Calu3 (cell line): Measurements from ENCODE around the gene MICA. TPM values are rescaled to one million over a fixed set of nuclear protein-coding genes. Genes with fewer than 3 reads are reported as not detected.

Experiments
- BruUV-seq: library from RNA; stranded (reverse); fragments of 400-500 nt; replicated peaks from 2 replicates; lab custom pipeline; 2021; lab: Mats Ljungman, UMichigan
- CTCF ChIA-PET: fragments of 300-600 bp; sonication (Branson Sonifier 250); formaldehyde crosslinking; loops from one replicate; lab custom pipeline; 2022; ENCODE audit warnings: antibody characterized with exemption; lab: Charles Lee
- DNase-seq: peaks from one replicate; pipeline ENCODE4 v3.0.0; 2022
- H3K27ac Mint-ChIP-seq: one replicate; pipeline ENCODE4 v1.8.0; 2022; ENCODE audit warnings: mixed read lengths; ENCODE audit not compliant: unreplicated experiment
- H3K27me3 Mint-ChIP-seq: one replicate; pipeline ENCODE4 v1.8.0; 2022; ENCODE audit warnings: mixed read lengths; ENCODE audit not compliant: unreplicated experiment
- H3K36me3 Mint-ChIP-seq: one replicate; pipeline ENCODE4 v1.8.0; 2022; ENCODE audit warnings: mild to moderate bottlenecking, moderate library complexity, mixed read lengths; ENCODE audit not compliant: insufficient read depth, unreplicated experiment
- H3K4me1 Mint-ChIP-seq: one replicate; pipeline ENCODE4 v1.8.0; 2022; ENCODE audit warnings: mild to moderate bottlenecking, low read depth, mixed read lengths; ENCODE audit not compliant: unreplicated experiment
- H3K4me3 Mint-ChIP-seq: one replicate; pipeline ENCODE4 v1.8.0; 2022; ENCODE audit warnings: mild to moderate bottlenecking, low read depth, moderate library complexity, mixed read lengths; ENCODE audit not compliant: unreplicated experiment
- H3K9me3 Mint-ChIP-seq: one replicate; pipeline ENCODE4 v1.8.0; 2022; ENCODE audit warnings: low read depth, mixed read lengths; ENCODE audit not compliant: unreplicated experiment
- intact Hi-C: fragments of 100-400 bp; cut with micrococcal nuclease; formaldehyde crosslinking; loops from one replicate; pipeline ENCODE4 v1.10.0; 2022; ENCODE audit not compliant: unreplicated experiment
- total RNA-seq: library from RNA; stranded (reverse); gene quantifications from 2 replicates; pipeline ENCODE4 v1.2.3, GENCODE V29; 2022
- TF ChIP-seq, protein P1 (sequence below): fragments of 200-600 bp; IDR thresholded peaks from one replicate; pipeline ENCODE4 v1.8.0; 2022; ENCODE audit warnings: antibody characterized with exemption; ENCODE audit not compliant: unreplicated experiment

Gene MICA
- total RNA-seq, 1 experiment from 2014 or later: 77.1 TPM

DNA sequence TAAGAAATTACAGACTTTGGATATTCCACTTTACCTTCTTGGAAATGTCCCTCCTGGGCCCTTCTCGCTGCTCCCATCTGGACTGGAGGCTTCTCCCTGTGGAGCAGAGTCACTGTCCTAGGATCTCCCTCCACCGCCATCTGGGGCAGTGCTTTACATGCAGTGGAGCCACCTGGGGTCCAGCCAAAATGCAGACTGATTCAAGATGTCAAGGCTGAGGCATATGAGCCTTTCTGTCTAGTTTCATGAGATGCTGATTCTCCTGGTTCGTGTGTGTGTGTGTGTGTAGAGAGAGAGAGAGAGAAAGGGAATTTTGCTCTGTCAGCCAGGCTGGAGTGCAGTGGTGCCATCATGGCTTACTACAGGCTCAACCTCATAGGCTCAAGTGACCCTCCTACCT is 14.9 kb downstream of the MICA start:
- Mint-ChIP-seq H3K27ac (no peak overlapping the region), H3K9me3 (peaks cover 3% of the 10 kb centered on the region), H3K4me3 (no peak overlapping the region), H3K36me3 (peaks cover 42% of the 10 kb centered on the region), H3K4me1 (peaks cover 4% of the 10 kb centered on the region), H3K27me3 (no peaks in the 10 kb centered on the region)
- no peak for DNase-seq
- TF ChIP-seq, protein P1, sequence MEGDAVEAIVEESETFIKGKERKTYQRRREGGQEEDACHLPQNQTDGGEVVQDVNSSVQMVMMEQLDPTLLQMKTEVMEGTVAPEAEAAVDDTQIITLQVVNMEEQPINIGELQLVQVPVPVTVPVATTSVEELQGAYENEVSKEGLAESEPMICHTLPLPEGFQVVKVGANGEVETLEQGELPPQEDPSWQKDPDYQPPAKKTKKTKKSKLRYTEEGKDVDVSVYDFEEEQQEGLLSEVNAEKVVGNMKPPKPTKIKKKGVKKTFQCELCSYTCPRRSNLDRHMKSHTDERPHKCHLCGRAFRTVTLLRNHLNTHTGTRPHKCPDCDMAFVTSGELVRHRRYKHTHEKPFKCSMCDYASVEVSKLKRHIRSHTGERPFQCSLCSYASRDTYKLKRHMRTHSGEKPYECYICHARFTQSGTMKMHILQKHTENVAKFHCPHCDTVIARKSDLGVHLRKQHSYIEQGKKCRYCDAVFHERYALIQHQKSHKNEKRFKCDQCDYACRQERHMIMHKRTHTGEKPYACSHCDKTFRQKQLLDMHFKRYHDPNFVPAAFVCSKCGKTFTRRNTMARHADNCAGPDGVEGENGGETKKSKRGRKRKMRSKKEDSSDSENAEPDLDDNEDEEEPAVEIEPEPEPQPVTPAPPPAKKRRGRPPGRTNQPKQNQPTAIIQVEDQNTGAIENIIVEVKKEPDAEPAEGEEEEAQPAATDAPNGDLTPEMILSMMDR: no peak
- CTCF ChIA-PET: no interaction called here
- intact Hi-C loops: no loop called here
- BruUV-seq: TSS peak; percentile 6

GRCh38 chr6:31419842-31420241 is 16.4 kb downstream of the MICA start:
- CTCF ChIA-PET: interaction anchor here (0.8 kb wide), 1 partner anchor 9 kb away, joined by 3 read pairs; no protein-coding TSS in a partner anchor
- intact Hi-C loops: no loop called here
- H3K27ac Mint-ChIP-seq: peak overlapping the region; percentile 1

GRCh38 chr6:31420546-31420945 is 17.2 kb downstream of the MICA start:
- Mint-ChIP-seq H3K36me3 (peaks cover 23% of the 10 kb centered on the region), H3K27me3 (peaks cover 4% of the 10 kb centered on the region), H3K9me3 (peaks cover 3% of the 10 kb centered on the region), H3K27ac (no peak overlapping the region), H3K4me3 (no peak overlapping the region), H3K4me1 (peaks cover 7% of the 10 kb centered on the region)
- BruUV-seq: no TSS peak
- intact Hi-C loops: no loop called here
- CTCF ChIA-PET: interaction anchor here (0.8 kb wide), 1 partner anchor 10 kb away, joined by 3 read pairs; no protein-coding TSS in a partner anchor
- TF ChIP-seq, protein P1: no peak
- no peak for DNase-seq

More at GRCh38 chr6:31419842-31420241, 16.4 kb downstream of the MICA start:
- Mint-ChIP-seq H3K4me1 (peaks cover 7% of the 10 kb centered on the region), H3K4me3 (no peak overlapping the region), H3K9me3 (peaks cover 3% of the 10 kb centered on the region), H3K27me3 (no peaks in the 10 kb centered on the region), H3K36me3 (peaks cover 26% of the 10 kb centered on the region)
- DNase-seq: no peak
- TF ChIP-seq, protein P1: no peak
- no TSS peak for BruUV-seq

DNA sequence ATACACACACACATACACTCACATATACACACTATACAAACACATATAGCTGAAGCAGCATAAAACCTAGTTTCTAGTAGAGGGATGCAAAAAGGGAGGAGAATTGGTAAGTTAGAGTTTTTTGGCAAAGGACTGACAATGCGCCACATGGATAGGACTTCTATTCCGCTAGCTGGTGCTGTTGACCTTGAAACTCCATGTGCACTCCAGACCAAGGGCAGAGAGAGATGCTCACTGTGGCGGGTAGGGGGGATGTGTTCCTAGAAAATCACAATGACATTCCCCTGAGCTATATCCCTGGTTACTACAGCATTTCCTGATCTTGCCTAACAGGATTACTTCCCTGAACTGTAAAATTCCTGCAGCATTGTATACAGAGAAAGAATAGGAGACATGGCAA is 19.2 kb downstream of the MICA start:
- H3K4me1 Mint-ChIP-seq: peaks cover 7% of the 10 kb centered on the region
- intact Hi-C loops: no loop called here
- DNase-seq: no peak
- CTCF ChIA-PET: interaction anchor here (0.6 to 1.5 kb wide), 3 partner anchors 19 to 890 kb away, joined by 3 to 5 read pairs (median 4); partner anchors contain the start of gene MICA
- TF ChIP-seq, protein P1: no peak
- no peak overlapping the region for H3K27ac Mint-ChIP-seq
- H3K36me3 Mint-ChIP-seq: peaks cover 9% of the 10 kb centered on the region
- no TSS peak for BruUV-seq
- no peaks in the 10 kb centered on the region for H3K9me3 Mint-ChIP-seq
- H3K4me3 Mint-ChIP-seq: no peak overlapping the region
- peaks cover 18% of the 10 kb centered on the region for H3K27me3 Mint-ChIP-seq
